Nephron progenitor cell (in vitro differentiated cells): ENCODE results near the gene STAG2.

Experiments used
- DNase-seq: peaks from one replicate; pipeline ENCODE4 v3.0.0; 2021
- H3K27ac Mint-ChIP-seq: 2 replicates; pipeline ENCODE4 v1.8.0; 2021; ENCODE audit warnings: mild to moderate bottlenecking, moderate library complexity, mixed read lengths
- H3K27me3 Mint-ChIP-seq: 2 replicates; pipeline ENCODE4 v1.8.0; 2021; ENCODE audit warnings: mild to moderate bottlenecking, low read depth, mixed read lengths; ENCODE audit not compliant: poor library complexity
- H3K36me3 Mint-ChIP-seq: 2 replicates; pipeline ENCODE4 v1.8.0; 2021; ENCODE audit warnings: low read depth, mixed read lengths
- H3K4me1 Mint-ChIP-seq: 2 replicates; pipeline ENCODE4 v1.8.0; 2021; ENCODE audit warnings: mixed read lengths
- H3K4me3 Mint-ChIP-seq: 2 replicates; pipeline ENCODE4 v1.8.0; 2021; ENCODE audit warnings: mild to moderate bottlenecking, moderate library complexity, mixed read lengths
- H3K9me3 Mint-ChIP-seq: 2 replicates; pipeline ENCODE4 v1.8.0; 2021; ENCODE audit warnings: mild to moderate bottlenecking, moderate library complexity, mixed read lengths
- CTCF ChIP-seq: fragments of 200-600 bp; sonication (generic); IDR thresholded peaks from 2 replicates; pipeline ENCODE4 v1.5.0; 2021; ENCODE audit warnings: antibody characterized with exemption

STAG2 gene

GRCh38 chrX:123959281-123960063 is 2.0 kb upstream of the STAG2 start:
- peak overlapping the region; percentile 98 for H3K27ac Mint-ChIP-seq
- H3K36me3 Mint-ChIP-seq, result no peaks in the 10 kb centered on the region
- peak overlapping the region; percentile 96 for H3K4me3 Mint-ChIP-seq
- no peaks in the 10 kb centered on the region for H3K27me3 Mint-ChIP-seq
- H3K9me3 Mint-ChIP-seq, result peaks cover 48% of the 10 kb centered on the region
- peak; percentile 31 for DNase-seq
- TF ChIP-seq CTCF, result no peak
- peaks cover 21% of the 10 kb centered on the region for H3K4me1 Mint-ChIP-seq

- peaks cover 60% of the 10 kb centered on the region for H3K9me3 Mint-ChIP-seq
- no peaks in the 10 kb centered on the region for H3K27me3 Mint-ChIP-seq
- peaks cover 3% of the 10 kb centered on the region for H3K36me3 Mint-ChIP-seq
- no peak for DNase-seq
- H3K4me1 Mint-ChIP-seq, result peaks cover 27% of the 10 kb centered on the region
- no peak for TF ChIP-seq CTCF
- peak overlapping the region; percentile 96 for H3K4me3 Mint-ChIP-seq
- H3K27ac Mint-ChIP-seq, result peak overlapping the region; percentile 98
These were observed 594 bp upstream of the STAG2 start for GRCh38 chrX:123960956-123961267.

GRCh38 chrX:123962006-123962467 is 531 bp downstream of the STAG2 start:
- peak overlapping the region; percentile 99 for H3K27ac Mint-ChIP-seq
- peak overlapping the region; percentile 96 for H3K4me3 Mint-ChIP-seq
- no peak for TF ChIP-seq CTCF
- no peak for DNase-seq
- no peaks in the 10 kb centered on the region for H3K27me3 Mint-ChIP-seq
- peaks cover 12% of the 10 kb centered on the region for H3K36me3 Mint-ChIP-seq
- H3K4me1 Mint-ChIP-seq, result peaks cover 27% of the 10 kb centered on the region
- H3K9me3 Mint-ChIP-seq, result peaks cover 66% of the 10 kb centered on the region

GRCh38 chrX:123962794-123963373 is 1.4 kb downstream of the STAG2 start:
- Mint-ChIP-seq H3K36me3 (peaks cover 13% of the 10 kb centered on the region), H3K27ac (peak overlapping the region; percentile 99), H3K4me1 (peaks cover 27% of the 10 kb centered on the region), H3K9me3 (peaks cover 66% of the 10 kb centered on the region), H3K4me3 (peak overlapping the region; percentile 96), H3K27me3 (no peaks in the 10 kb centered on the region)
- TF ChIP-seq CTCF, result no peak
- DNase-seq, result peak; percentile 78

- no peak for DNase-seq
- peaks cover 18% of the 10 kb centered on the region for H3K4me1 Mint-ChIP-seq
- no peak for TF ChIP-seq CTCF
- H3K4me3 Mint-ChIP-seq, result peak overlapping the region; percentile 96
- no peak overlapping the region for H3K27ac Mint-ChIP-seq
- H3K9me3 Mint-ChIP-seq, result peaks cover 71% of the 10 kb centered on the region
- no peaks in the 10 kb centered on the region for H3K27me3 Mint-ChIP-seq
- peaks cover 27% of the 10 kb centered on the region for H3K36me3 Mint-ChIP-seq
These were observed 2.8 kb downstream of the STAG2 start for GRCh38 chrX:123964156-123964834.
